GM19467 (cell line): ENCODE data around the gene CDHR4.
"Not testable (repeated sequence)": the region's sequence is repeated elsewhere in the genome, so short reads cannot be mapped to it uniquely, and the experiment has no call there.

ENCODE experiments used
- ATAC-seq: cut with Tn5 transposase; IDR thresholded peaks from one replicate; pipeline ENCODE4 v1.9.1; 2021; ENCODE audit warnings: mild to moderate bottlenecking, moderate library complexity; ENCODE audit not compliant: unreplicated experiment

The CDHR4 gene

GRCh38 chr3:49804141-49805041 lies 4.7 kb upstream of the CDHR4 start:
- no peak for ATAC-seq

- ATAC-seq: no peak
These were observed 3.9 kb upstream of the CDHR4 start for GRCh38 chr3:49803465-49804140.

GRCh38 chr3:49802719-49803464 lies 3.2 kb upstream of the CDHR4 start, which contains the start of gene INKA1:
INKA1 (plus strand) TSS chr3:49803261; CDS start chr3:49803393, 132 bp downstream.
- peak; percentile 50 for ATAC-seq

- no peak for ATAC-seq
These were observed 1.5 kb upstream of the CDHR4 start for GRCh38 chr3:49801160-49801559.

GRCh38 chr3:49799105-49799504 lies 568 bp downstream of the CDHR4 start:
- no peak for ATAC-seq

GRCh38 chr3:49794926-49795905 lies 4.5 kb downstream of the CDHR4 start:
- ATAC-seq: no peak

- no peak for ATAC-seq
These were observed 5.2 kb downstream of the CDHR4 start for GRCh38 chr3:49794431-49794830.

GRCh38 chr3:49793486-49794085 lies 6.1 kb downstream of the CDHR4 start:
- ATAC-seq: no peak

- no peak for ATAC-seq
These were observed 7.1 kb downstream of the CDHR4 start for GRCh38 chr3:49792371-49793150.

- ATAC-seq: no peak
These were observed 8.1 kb downstream of the CDHR4 start for GRCh38 chr3:49791571-49791970.

- ATAC-seq: no peak
These were observed 8.9 kb downstream of the CDHR4 start for GRCh38 chr3:49790626-49791411.

GRCh38 chr3:49788056-49788455 lies 11.6 kb downstream of the CDHR4 start:
- no peak for ATAC-seq

- no peak for ATAC-seq
These were observed 12.1 kb downstream of the CDHR4 start for GRCh38 chr3:49787536-49787935.

- no peak for ATAC-seq
These were observed 12.6 kb downstream of the CDHR4 start for GRCh38 chr3:49787182-49787464.

- ATAC-seq: peak; percentile 99
These were observed 13.1 kb downstream of the CDHR4 start, which contains the start of gene IP6K1 for GRCh38 chr3:49786357-49787181. IP6K1 (minus strand) TSS chr3:49786542; CDS start chr3:49748040, 38,502 bp downstream.

- ATAC-seq: peak; percentile 31
These were observed 13.9 kb downstream of the CDHR4 start for GRCh38 chr3:49785565-49786356.

GRCh38 chr3:49782277-49782676 lies 17.4 kb downstream of the CDHR4 start:
- ATAC-seq: not testable (repeated sequence)
